Upper lobe of right lung (tissue), 1 donor: ENCODE measurements around the gene SLIT2. TPM values are rescaled to one million over a fixed set of nuclear protein-coding genes. Genes with fewer than 3 reads are reported as not detected.

Experiments
- ATAC-seq: fragments of 200-7000 bp; cut with Tn5 transposase; one replicate; pipeline ENCODE4 v1.9.1; 2020; ENCODE audit warnings: mild to moderate bottlenecking, moderate library complexity
- DNase-seq: peaks from one replicate; pipeline ENCODE4 v3.0.0-alpha.2; 2020
- H3K27ac ChIP-seq: fragments of 200-600 bp; one replicate; pipeline ENCODE4 v1.8.0; 2022
- H3K27me3 ChIP-seq: fragments of 200-600 bp; one replicate; pipeline ENCODE4 v1.8.0; 2022; ENCODE audit warnings: mild to moderate bottlenecking
- H3K36me3 ChIP-seq: fragments of 200-600 bp; one replicate; pipeline ENCODE4 v1.8.0; 2022
- H3K4me1 ChIP-seq: fragments of 200-600 bp; one replicate; pipeline ENCODE4 v1.8.0; 2022
- H3K4me3 ChIP-seq: fragments of 200-600 bp; one replicate; pipeline ENCODE4 v1.8.0; 2022; ENCODE audit warnings: mild to moderate bottlenecking
- H3K9me3 ChIP-seq: fragments of 200-600 bp; one replicate; pipeline ENCODE4 v1.8.0; 2022
- intact Hi-C: fragments of 100-400 bp; cut with DNase I; formaldehyde crosslinking; loops from one replicate; pipeline ENCODE4 v1.11.0; 2022
- total RNA-seq: library from RNA; stranded (reverse); fragmentation: NEBNext Ultra II Directional; extraction: Animal tissue kit (Norgen Biotek cat#: 25700); gene quantifications from one replicate; pipeline ENCODE4 v1.2.1, GENCODE V29; 2021
- TF ChIP-seq, protein P1 (sequence below): fragments of 200-600 bp; IDR thresholded peaks from one replicate; pipeline ENCODE4 v1.8.0; 2022; ENCODE audit warnings: antibody characterized with exemption
- donor health status: DM: no; HTN: yes; CAD: no; lungs with severe emphysema.

The SLIT2 gene
- total RNA-seq, 1 donor from 2014 or later, result 181 TPM

DNA sequence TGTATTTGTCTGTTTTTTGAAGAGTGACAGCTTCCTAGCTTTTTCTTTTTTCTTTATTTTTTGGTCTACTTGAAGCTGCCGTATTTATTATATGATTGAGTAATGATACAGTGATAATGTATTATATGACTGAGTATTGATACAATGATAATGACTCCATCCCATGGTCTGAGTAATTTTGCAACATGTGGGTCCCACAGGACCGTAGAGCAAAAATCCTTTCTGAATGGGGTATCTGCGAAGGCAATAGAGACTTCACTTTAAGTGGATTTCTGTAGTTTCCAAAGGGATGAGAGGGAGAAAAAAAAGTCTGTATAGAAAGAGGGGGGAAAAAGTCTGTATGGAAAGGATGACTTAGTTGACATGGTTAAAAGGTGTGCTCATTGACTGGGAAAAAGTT is 41.0 kb downstream of the SLIT2 start:
- H3K9me3 ChIP-seq, result no peaks in the 10 kb centered on the region
- H3K4me3 ChIP-seq, result no peak overlapping the region
- H3K4me1 ChIP-seq, result no peaks in the 10 kb centered on the region
- H3K27ac ChIP-seq, result no peak overlapping the region
- H3K27me3 ChIP-seq, result no peaks in the 10 kb centered on the region
- H3K36me3 ChIP-seq, result no peaks in the 10 kb centered on the region
- TF ChIP-seq, protein P1, sequence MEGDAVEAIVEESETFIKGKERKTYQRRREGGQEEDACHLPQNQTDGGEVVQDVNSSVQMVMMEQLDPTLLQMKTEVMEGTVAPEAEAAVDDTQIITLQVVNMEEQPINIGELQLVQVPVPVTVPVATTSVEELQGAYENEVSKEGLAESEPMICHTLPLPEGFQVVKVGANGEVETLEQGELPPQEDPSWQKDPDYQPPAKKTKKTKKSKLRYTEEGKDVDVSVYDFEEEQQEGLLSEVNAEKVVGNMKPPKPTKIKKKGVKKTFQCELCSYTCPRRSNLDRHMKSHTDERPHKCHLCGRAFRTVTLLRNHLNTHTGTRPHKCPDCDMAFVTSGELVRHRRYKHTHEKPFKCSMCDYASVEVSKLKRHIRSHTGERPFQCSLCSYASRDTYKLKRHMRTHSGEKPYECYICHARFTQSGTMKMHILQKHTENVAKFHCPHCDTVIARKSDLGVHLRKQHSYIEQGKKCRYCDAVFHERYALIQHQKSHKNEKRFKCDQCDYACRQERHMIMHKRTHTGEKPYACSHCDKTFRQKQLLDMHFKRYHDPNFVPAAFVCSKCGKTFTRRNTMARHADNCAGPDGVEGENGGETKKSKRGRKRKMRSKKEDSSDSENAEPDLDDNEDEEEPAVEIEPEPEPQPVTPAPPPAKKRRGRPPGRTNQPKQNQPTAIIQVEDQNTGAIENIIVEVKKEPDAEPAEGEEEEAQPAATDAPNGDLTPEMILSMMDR, result no peak
- intact Hi-C loops, result no loop called here
- DNase-seq (no peak), ATAC-seq (no peak)

- intact Hi-C loops, result no loop called here
- H3K4me3 ChIP-seq, result no peak overlapping the region
Measured at GRCh38 chr4:20297261-20297660, 45.6 kb downstream of the SLIT2 start.

GRCh38 chr4:20297783-20298182 is 46.1 kb downstream of the SLIT2 start:
- Histone ChIP-seq H3K4me1 (no peaks in the 10 kb centered on the region), H3K27me3 (no peaks in the 10 kb centered on the region), H3K27ac (no peak overlapping the region), H3K36me3 (no peaks in the 10 kb centered on the region), H3K9me3 (no peaks in the 10 kb centered on the region), H3K4me3 (no peak overlapping the region)
- intact Hi-C loops, result no loop called here
- no peak for ATAC-seq
- no peak for DNase-seq
- TF ChIP-seq, protein P1, result no peak

More at GRCh38 chr4:20297261-20297660, 45.6 kb downstream of the SLIT2 start:
- Histone ChIP-seq H3K27ac (no peak overlapping the region), H3K9me3 (no peaks in the 10 kb centered on the region), H3K27me3 (no peaks in the 10 kb centered on the region), H3K36me3 (no peaks in the 10 kb centered on the region), H3K4me1 (no peaks in the 10 kb centered on the region)
- ATAC-seq (no peak), DNase-seq (no peak)
- TF ChIP-seq, protein P1, result no peak

DNA sequence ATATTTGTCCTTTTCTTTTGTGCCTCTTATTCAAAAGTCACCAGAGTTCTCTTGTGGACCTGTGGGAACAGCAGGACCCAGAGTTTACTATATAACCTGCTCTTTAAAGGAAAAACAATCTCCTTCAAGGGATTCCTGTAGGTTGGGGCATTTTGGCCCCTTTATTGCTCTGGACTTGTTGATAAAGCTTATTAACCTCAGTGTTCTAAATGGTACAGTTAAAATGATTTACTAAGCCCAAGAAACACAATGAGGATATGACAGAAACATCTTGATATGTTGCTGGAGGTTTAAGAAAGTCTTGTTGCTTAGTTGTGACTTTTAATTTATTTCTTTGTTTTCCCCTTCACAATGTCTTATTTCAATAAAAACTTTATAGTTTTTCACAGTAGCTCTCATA is 46.8 kb downstream of the SLIT2 start:
- Histone ChIP-seq H3K4me3 (no peak overlapping the region), H3K27me3 (no peaks in the 10 kb centered on the region), H3K36me3 (no peaks in the 10 kb centered on the region), H3K4me1 (no peaks in the 10 kb centered on the region), H3K9me3 (no peaks in the 10 kb centered on the region), H3K27ac (no peak overlapping the region)
- intact Hi-C loops, result no loop called here
- ATAC-seq (no peak), DNase-seq (no peak)
- TF ChIP-seq, protein P1, result no peak

- intact Hi-C loops, result no loop called here
- TF ChIP-seq, protein P1, result no peak
- H3K27ac ChIP-seq, result no peak overlapping the region
- no peak for DNase-seq
- no peak for ATAC-seq
- no peaks in the 10 kb centered on the region for H3K9me3 ChIP-seq
- H3K36me3 ChIP-seq, result no peaks in the 10 kb centered on the region
- H3K4me1 ChIP-seq, result no peaks in the 10 kb centered on the region
- H3K27me3 ChIP-seq, result no peaks in the 10 kb centered on the region
- H3K4me3 ChIP-seq, result no peak overlapping the region
Measured at GRCh38 chr4:20298986-20299385, 47.3 kb downstream of the SLIT2 start.

- H3K9me3 ChIP-seq, result no peaks in the 10 kb centered on the region
- DNase-seq, result no peak
- ATAC-seq, result no peak
- no peak overlapping the region for H3K4me3 ChIP-seq
- intact Hi-C loops, result no loop called here
- TF ChIP-seq, protein P1, result peak; percentile 37
- no peaks in the 10 kb centered on the region for H3K36me3 ChIP-seq
- H3K27me3 ChIP-seq, result no peaks in the 10 kb centered on the region
- H3K27ac ChIP-seq, result no peak overlapping the region
- H3K4me1 ChIP-seq, result no peaks in the 10 kb centered on the region
Measured at GRCh38 chr4:20299515-20299914, 47.8 kb downstream of the SLIT2 start.
